Nucleus accumbens (tissue), 56 donors: ENCODE measurements around the gene FAM110D.

Experiments used
- DNase-seq, 56 donors: peaks; one replicate each; lab custom pipeline; 2025; lab: John Stamatoyannopoulos, UW

Gene FAM110D

DNA sequence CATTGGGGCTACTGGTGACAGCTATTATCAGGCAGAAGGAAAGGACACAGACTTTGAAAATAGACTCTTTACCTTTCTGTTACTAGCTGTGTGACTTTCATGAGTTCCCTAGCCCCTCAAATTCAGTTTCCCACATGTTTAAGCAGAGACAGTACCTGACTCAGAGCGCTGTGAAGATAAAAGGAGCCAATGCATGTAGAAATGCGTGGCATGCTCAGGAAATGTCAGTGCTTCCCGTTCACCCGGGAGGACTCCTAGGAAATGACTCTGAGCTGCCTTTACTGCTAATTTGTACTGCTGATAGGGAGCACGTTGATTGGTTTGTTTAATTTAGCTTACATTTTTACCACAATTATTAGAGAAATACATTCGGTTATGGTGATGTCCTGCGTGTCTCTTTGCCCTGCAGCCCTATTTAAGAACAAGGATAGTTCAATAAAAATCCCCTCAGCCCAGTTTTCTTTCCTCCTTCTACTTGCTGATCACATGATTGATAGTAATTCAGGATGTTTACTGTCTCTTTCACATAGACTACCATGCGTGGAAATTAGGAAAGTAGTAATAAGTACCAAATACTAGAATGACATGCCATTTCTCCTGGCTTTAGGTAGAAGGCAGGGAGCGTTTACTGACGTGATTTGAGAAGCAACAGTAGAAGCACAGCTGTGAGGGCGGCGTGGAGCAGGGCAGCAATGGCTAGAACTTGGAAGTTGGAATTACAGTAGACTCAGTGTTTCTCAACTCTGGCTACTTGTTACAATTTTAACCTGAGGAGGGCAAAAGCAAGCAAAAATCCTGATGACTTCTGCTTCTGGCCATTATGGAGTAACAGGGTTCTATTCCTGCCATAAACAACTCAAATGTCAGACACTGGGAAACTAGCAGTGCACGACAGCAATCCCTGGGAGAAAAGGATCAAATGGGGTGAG is 31.4 kb upstream of the FAM110D start:
- no peak for DNase-seq

DNA sequence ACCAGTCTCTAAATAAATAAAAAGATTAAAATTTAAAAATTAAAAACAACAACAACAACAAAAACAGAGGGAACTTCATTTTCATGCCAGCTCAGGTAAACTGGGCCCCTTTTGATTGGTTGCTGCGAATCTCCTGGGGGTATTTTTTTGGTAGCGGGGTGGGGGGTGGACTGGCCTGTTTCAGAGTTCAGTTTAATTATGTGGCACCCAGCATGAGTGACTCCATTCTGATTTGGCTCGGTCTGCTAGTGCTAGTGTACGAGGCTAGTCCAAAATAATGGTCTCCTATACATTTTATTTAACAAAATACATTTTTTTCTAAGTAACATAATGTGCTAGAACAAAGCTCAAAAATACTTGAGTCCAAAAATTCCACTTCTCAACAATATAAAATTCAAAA is 29.1 kb upstream of the FAM110D start:
- DNase-seq = no peak

DNA sequence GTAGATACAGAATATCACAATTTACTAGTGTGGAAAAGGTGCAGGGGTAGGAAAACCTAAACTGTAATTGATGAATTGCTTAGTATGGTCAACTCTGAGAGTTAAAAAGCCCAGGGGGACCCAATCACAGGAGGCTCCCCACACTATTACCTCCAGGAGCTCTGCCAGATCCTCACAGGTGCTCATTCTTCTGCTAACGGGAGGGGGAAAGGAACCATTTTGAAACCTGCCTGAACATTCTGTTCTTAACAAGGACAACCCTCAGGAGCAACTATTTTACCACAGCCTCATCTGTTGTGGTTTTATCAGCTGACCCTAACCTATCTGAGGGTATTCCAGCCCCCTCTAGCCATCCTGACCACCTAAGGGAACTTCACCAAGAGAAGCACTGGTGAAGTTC is 28.2 kb upstream of the FAM110D start:
- DNase-seq = no peak

DNA sequence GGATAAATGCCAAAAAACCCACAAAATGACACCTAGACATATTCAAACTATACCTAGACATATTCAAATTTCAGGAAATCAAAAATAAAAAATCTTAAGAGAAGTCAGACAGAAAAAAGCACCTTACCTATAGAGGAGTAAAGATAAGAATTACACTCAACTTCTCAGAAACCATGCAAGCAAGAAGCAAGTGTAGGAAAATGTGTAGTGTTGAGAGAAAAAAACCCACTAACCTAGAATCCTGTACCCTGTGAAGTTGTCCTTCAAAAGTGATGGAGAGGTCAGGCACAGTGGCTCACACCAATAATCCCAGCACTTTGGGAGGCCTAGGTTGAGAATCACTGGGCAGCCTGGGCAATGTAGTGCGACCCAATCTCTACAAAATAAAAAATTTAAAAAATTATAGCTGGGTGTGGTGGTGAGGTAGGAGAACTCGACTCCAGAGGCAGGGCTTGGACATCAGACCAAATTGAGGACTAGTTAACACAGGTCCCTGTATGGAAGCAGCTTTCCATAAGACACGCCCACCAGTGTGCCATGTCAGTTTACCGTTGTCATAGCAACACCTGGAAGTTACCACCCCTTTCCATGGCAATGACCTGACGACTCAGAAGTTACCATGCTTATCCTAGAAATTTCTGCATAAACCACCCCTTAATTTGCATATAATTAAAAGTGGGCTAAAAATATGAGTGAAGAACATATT is 26.6 kb upstream of the FAM110D start:
- DNase-seq = peak in 6 of 56 donors; percentile 5 to 37 (median 22)

DNA sequence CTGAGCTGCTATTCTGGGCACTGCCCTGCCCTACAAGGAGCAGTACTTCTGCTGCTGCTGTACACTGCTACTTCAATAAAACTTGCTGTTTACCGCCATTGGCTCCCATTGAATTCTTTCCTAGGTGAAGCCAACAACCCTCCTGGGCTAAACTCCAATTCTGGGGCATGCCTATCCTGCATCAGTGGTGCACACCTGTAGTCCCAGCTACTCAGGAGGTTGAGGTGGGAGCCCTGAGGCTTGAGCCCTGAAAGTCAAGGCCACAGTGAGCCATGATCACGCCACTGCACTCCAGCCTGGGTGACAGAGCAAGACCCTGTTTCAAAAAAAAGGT is 26.1 kb upstream of the FAM110D start:
- no peak for DNase-seq

DNA sequence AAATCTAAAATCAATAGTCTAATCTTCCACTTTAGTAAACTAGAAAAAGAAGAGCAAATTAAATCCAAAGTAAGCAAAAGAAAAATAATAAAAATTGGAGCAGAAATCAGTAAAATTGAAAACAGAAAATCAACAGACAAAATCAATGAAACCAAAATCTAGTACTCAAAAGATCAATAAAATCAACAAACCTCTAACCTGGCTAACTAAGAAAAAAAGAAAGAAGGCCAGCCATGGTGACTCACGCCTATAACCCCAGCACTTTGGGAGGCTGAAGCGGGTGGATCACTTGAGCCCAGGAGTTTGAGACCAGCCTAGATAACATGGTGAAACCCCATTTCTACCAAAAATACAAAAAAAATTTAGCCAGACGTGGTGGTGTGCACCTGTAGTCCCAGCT is 24.4 kb upstream of the FAM110D start:
- DNase-seq = no peak

DNA sequence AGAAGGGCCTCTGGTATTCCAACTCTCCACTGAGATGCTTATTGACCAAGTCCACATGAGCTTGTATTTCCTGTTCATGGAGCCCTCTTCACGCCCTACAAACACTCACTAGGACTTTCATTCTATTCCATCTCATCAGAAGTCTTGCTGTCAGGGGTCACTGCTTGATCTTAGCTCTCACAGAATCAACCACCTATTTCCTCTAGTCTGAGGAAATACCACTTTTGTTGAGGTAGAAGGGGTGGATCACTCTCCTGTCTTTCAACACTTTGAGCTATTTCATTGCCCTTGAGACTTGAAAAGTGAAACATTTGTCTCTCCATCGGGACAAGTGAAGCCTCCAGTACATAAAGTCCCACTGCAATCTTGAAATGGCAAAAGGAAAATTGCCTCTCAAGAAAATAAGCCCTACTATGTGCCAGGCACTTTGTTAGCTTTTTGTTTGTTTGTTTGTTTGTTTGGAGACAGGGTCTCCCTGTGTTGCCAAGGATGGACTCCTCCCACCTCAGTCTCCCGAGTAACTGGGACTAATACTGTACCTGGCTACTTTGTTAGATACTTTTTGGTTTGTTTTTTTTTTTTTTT is 19.8 kb upstream of the FAM110D start:
- no peak for DNase-seq

DNA sequence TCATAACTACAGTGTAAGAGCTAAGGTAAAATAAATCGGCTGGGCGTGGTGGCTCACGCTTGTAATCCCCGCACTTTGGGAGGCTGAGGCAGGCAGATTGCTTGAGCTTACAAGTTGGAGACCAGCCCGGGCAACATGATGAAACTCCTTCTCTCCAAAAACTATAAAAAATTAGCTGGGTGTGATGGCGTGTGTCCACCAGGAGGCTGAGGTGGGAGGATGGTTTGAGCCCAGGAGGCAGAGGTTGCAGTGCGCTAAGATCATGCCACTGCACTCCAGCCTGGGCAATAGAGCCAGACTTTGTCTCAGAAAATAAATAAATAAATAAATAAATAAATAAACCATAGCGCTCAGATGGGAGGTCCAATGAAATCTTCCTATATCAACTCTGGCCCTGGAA is 16.7 kb upstream of the FAM110D start:
- no peak for DNase-seq

DNA sequence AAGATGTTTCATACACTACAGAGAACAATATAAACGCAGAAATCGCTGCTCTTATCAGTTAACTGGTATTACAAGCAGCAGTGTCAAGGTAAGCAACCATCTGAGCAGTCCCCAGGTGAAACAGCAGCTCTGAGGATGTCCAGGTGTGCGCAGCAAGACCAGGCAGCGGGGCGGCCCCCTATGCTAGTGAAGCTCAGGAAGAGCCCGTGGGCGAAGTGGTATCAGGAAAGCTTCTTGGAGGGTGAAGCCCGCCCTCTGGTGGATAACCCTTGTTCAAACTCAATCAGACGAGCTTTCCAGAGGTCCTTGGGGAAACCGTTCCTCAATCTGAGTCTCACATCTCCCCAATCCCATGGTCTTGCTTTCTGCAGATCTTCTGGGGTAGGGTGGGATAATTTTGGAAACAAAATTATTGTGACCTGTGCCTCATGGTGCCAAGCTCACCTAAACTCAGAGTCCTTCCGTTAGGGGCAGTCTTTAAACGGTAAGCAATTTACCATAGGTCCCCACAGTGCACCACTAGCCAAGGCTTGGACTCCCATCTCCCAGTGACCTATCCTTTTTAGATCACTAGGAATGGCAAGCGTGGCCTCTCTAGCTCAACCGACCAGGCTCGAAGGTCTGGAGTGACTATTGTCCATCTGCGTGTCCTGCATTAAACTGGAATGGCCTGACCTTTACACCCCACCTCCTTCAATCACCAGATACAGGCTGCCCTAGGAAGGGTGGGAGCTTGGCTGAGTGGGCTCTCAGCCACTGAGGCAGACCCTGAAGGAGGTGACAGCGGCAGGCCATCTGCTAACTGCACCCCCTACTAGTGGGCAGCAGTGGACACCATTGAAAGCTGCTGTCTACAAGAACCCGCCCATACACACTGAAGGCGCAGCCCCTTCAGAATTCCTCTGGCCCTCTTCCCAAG is 13.6 kb upstream of the FAM110D start:
- DNase-seq = peak in 48 of 56 donors; percentile 24 to 92 (median 59)

DNA sequence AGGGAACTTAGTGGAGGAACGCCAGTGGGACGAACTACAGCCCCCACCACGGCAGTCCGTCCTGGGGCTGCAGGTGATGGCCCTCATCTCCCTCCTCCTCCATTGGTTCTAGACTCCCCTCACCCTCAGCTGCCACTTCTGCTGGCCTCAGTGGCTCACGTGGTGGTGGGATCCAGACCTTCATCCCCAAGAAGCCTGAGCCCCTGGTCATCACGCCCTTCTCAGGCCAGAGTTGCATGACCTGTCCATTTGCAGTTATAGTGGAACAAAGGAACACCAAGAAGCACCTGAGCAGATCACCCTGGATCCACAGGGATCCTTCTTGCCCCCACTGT is 13.0 kb upstream of the FAM110D start:
- no peak for DNase-seq

DNA sequence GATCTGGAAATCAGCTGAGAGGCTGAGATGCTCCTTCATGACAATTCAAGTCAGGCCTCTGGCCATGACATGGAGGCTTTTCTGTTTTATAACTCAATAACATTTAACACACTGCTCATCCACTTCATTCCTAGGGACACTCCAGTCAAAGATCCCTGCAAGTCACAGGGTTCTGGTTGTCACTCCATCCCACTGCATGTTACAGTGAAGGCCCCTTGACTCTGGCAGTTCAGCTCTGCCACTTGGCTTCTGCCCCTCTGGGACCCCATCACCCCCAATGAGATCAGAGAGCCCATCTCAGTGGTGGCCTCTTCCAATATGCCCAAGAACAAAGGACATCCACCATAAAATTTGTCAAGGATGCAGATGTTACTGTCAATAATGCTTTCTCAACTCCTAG is 10.0 kb upstream of the FAM110D start:
- DNase-seq = no peak

DNA sequence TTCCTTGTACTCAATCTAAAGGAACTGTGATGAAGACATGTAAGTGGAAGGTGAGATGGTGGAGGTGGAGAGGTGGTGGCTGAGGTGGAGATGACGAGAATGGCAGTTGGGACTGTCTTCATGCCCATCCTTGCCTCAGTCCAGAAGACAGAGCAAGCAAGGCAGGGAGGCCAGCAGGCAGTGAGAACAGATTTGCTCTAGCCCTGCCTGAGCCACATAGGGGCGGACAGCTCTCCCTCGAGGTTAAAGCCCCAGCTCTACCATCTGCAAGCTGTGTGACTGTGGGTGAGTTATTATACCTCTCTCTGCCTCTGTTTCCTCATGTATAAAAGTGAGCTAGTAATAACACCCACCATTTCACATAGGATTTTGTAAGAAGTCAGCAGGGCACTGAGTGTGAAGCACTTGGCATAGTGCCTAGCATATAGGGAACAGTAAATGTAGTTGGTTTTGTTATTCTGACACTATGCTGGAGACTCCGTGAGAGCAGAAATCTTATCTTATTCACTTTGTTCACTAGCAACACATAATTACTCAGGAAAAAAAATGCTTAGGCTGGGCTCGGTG is 4.8 kb upstream of the FAM110D start:
- no peak for DNase-seq

DNA sequence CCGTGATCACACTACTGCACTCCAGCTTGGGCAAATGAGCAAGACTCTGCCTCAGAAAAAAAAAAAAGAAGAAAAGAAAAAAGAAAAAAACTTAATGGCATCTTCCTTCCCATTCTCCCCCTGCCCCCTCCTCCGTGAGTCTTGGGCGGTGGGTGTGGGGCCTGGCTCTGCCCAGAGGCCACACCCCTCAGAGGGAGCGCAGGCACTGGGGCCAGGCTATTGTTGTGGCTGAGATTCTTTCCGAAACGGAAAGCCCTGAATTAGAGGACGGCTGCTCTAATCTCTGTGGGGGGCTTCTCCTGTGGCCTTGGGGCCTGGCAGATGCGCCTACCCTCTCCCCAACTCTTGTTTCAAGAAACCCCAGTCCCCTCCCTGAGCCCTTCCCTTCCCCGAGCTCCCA is 4.1 kb upstream of the FAM110D start:
- no peak for DNase-seq

DNA sequence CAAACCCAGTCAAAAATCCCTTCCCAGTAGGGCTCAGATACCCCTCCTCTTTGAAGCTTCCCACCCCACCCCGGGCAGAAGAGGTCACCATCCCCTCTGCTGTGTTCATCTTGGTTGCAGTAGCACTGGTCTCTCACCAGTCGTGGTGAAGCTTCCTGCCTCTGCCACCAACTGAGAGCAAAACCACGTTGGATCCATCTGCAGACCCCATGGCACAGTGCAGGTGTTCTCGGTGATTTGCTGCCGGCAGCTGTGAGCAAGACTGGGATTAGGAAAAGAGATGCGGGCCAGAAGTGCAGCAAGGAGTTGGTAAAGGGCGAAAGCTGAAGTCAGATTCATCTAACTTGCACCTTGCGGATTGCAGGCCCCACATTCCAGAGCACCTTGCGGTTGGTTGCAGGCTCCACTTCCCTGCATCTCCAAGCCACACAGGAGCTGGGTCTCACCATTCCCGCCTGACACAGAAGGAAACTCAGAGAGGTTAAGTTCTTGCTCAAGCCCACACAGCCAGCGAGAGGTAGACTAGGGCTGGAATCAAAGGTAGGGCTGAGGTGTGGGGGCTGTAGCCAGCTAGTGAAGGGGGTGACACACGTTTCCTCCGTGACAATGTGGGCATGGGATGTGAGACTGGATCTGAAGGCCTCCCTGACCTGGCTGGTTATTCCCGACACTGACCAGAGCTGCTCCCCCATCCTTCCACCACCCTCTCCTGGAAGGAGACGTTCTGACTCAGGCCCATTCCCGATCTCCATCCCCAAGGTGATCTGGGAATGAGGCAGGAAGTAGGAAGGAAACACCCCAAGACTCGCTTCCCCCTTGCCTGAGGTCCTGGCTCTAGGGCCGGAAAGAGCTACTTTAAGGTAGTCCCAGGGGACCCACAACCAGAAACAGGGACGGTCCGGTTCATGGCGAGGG is 3.3 kb upstream of the FAM110D start:
- no peak for DNase-seq

DNA sequence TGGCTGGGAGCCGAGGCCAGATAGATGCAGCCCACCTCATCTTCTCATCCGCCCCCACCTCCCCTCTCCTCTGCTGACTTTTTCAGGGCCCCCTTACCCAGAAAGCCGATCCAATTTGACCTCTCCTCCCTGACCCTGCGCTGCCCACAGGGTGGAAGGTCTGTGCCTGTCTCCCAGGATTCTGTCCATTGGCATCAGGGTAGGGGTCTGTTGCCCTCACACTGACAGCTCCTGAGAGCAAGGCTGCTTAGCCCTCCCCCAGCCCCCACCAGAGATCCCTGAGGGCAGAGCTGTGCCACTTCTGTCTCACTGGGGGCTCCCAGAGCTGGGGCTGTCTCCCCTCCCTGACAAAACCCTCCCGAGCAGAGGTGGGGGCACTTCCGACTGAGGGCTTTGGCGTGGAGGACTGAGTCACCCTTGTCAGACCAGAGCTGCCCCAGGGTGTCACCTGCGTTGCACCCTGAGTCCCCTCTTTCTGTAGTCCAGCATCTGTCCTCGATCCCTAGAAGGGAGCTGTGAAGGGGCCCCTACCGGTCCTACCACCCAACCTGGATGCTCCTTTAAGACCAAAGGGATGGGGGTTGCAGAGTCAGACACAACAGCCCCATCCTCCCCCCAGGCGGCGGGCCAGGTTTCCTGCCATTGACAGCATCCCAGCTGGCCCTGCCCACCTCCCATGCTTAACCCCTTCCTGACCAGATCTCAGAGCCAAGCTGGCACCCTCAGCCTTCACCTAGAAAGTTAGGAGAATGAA is 2.4 kb upstream of the FAM110D start:
- peak in 6 of 56 donors; percentile 3 to 43 (median 28) for DNase-seq

DNA sequence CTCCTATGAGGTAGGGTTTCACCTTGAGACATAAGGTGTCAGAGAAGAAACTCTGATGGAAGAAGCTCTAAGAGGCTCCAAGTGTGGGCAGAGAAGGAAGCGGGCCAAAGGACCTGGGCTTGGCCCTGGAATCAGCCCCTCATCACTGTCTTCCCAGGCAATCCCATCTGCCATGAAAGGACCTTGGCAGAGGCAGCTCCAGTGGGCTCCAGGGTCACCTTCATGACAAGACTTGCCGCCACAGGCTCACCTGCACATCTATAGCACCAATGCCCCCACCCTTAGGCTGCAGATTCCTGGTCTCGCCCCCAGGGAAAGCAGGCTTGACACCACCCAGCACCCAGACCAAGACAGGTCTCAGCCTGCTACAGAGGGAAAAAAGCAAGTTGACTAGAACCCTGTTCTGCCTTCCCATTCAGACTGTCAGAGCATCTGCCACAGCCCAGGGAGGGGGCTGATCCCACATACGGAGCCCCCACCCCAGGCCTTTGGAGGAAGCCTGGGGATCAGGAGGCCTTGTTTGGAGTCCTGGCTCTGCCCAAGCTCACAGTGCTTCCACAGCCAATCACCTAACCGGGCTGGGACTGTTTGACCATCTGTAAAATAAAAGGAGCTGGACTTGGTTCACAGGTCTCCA is 490 bp upstream of the FAM110D start:
- DNase-seq = no peak

DNA sequence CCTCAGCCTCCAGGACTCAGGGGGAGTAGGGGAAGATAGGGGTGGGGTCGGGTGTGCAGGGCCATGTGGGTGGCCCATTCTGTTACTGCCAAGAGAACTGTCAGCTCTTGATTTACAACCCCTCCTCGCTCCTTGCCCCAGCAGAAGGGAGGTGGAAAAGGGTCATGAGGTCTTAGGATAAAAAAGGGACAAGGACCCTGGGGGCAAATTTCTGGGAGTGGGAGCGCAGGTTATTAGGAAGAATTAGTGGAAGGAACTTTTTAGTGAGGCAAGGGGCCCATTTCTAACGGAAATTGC is 812 bp downstream of the FAM110D start:
- no peak for DNase-seq
